ENCODE results near the gene COPS7A. TPM values are rescaled to one million over a fixed set of nuclear protein-coding genes. Genes with fewer than 3 reads are reported as not detected.
A peak's percentile ranks its signal among the peaks of the same experiment; 100 is the strongest.

The COPS7A gene
- total RNA-seq, 1 experiment from 2014 or later = 34.2 TPM

- DNase-seq = peak; percentile 98
- peak; percentile 98 for TF ChIP-seq CTCF (conservative IDR thresholded peaks at IDR 0.05)
- Histone ChIP-seq H4K91ac (ENCODE audit: insufficient read length, low read depth, low read length) (no peak overlapping the region), H3K4me1 (ENCODE audit: insufficient read depth, low read length) (no peaks in the 10 kb centered on the region), H3K56ac (ENCODE audit: insufficient read length, low read depth, low read length) (no peak overlapping the region), H2BK5ac (ENCODE audit: insufficient read length, low read length) (no peak overlapping the region), H3K79me1 (ENCODE audit: insufficient read depth, low read depth, low read length, poor library complexity, severe bottlenecking) (no peaks in the 10 kb centered on the region), H2BK20ac (ENCODE audit: low read depth, low read length, poor library complexity, severe bottlenecking) (no peak overlapping the region), H3K4me2 (ENCODE audit: insufficient read depth, insufficient read length, low read length) (peak overlapping the region; percentile 84), H3K14ac (ENCODE audit: insufficient read depth, low read length) (peak overlapping the region; percentile 1; the same call in 1 of the 2 replicates), H2BK120ac (ENCODE audit: low read depth, low read length, poor library complexity, severe bottlenecking) (no peak overlapping the region), H3K9ac (ENCODE audit: extremely low read depth, insufficient read length, low read length) (peak overlapping the region; percentile 1), H3T11ph (ENCODE audit: low read length) (no peak overlapping the region), H4K20me1 (ENCODE audit: control insufficient read depth, insufficient read depth, insufficient read length) (no peaks in the 10 kb centered on the region), H3K4ac (ENCODE audit: low read depth, low read length) (no peak overlapping the region), H3K79me2 (ENCODE audit: insufficient read depth, low read length) (no peaks in the 10 kb centered on the region), H3K27me3 (ENCODE audit: insufficient read depth, low read length) (peaks cover 5% of the 10 kb centered on the region; the same call in 1 of the 2 replicates), H4K8ac (replicated peaks; ENCODE audit: insufficient read length, low read depth, low read length) (no peak overlapping the region), H4K5ac (ENCODE audit: insufficient read length, low read depth, low read length) (no peak overlapping the region), H3K23ac (ENCODE audit: insufficient read length, low read depth, low read length) (no peak overlapping the region), H2BK12ac (ENCODE audit: insufficient read length, low read depth, low read length) (no peak overlapping the region), H2AK5ac (ENCODE audit: insufficient read length, low read length) (no peak overlapping the region), H2BK15ac (ENCODE audit: low read depth, low read length) (no peak overlapping the region), H3K23me2 (ENCODE audit: insufficient read length, low read depth, low read length, poor library complexity, severe bottlenecking) (peaks cover 11% of the 10 kb centered on the region), H3K9me3 (ENCODE audit: control insufficient read depth, low read depth, low read length) (no peaks in the 10 kb centered on the region), H2AFZ (ENCODE audit: low read length) (no peak overlapping the region), H3K18ac (ENCODE audit: insufficient read length, low read depth, low read length) (no peak overlapping the region), H3K27ac (ENCODE audit: insufficient read length, low read depth, low read length) (no peak overlapping the region)
- WGBS (ENCODE audit: extremely low coverage, insufficient read length, low lambda C conversion rate) = no CpG with 5 or more reads among the region's 35 CpGs
- H3K9me3 Mint-ChIP-seq = peaks cover 0 to 3% of the 10 kb centered on the region in 2 experiments; a peak in 2 of 5 replicates
- H3K27ac Mint-ChIP-seq = peak overlapping the region; percentile 72 to 93 (median 84)
- peaks cover 4 to 23% (median 21%) of the 10 kb centered on the region in 3 experiments for H3K36me3 Mint-ChIP-seq (ENCODE audit: insufficient read depth in 1 of 3, low read depth in 3 of 3)
- peak overlapping the region; percentile 83 to 95 for H3K4me3 Mint-ChIP-seq
- H3K27me3 Mint-ChIP-seq (ENCODE audit: low read depth) = peaks cover 43% of the 10 kb centered on the region
- peaks cover 35 to 42% of the 10 kb centered on the region in 2 experiments for H3K4me1 Mint-ChIP-seq
These were observed 55.0 kb downstream of the COPS7A start for GRCh38 chr12:6778574-6779550.
